WTC11 (cell line): ENCODE measurements around the gene SLC39A5. TPM values are rescaled to one million over a fixed set of nuclear protein-coding genes. Genes with fewer than 3 reads are reported as not detected.

Experiments
- AR ChIP-seq: fragments of 250-450 bp; sonication (Bioruptor Pico); IDR thresholded peaks from 2 replicates; pipeline ENCODE4 v1.9.0; 2021; ENCODE audit warnings: mild to moderate bottlenecking
- ETV6 ChIP-seq: sonication (generic); formaldehyde crosslinking; IDR thresholded peaks from 2 replicates; pipeline ENCODE4 v1.8.1; 2022; ENCODE audit warnings: mild to moderate bottlenecking, missing genetic modification reagents
- MYBL2 ChIP-seq: sonication (generic); formaldehyde crosslinking; IDR thresholded peaks from 2 replicates; pipeline ENCODE4 v1.8.1; 2023; ENCODE audit warnings: mild to moderate bottlenecking, moderate library complexity, missing genetic modification reagents
- NFE2L1 ChIP-seq: sonication (generic); formaldehyde crosslinking; IDR thresholded peaks from 2 replicates; pipeline ENCODE4 v1.8.1; 2023; ENCODE audit warnings: missing genetic modification reagents
- SMAD3 ChIP-seq: sonication (generic); formaldehyde crosslinking; IDR thresholded peaks from 2 replicates; pipeline ENCODE4 v1.8.0; 2022; ENCODE audit warnings: missing genetic modification reagents, mild to moderate bottlenecking, borderline replicate concordance
- SP1 ChIP-seq: sonication (generic); formaldehyde crosslinking; conservative IDR thresholded peaks from 2 replicates; pipeline ENCODE4 v1.8.1; 2022; ENCODE audit warnings: missing genetic modification reagents
- STAT6 ChIP-seq: sonication (generic); formaldehyde crosslinking; conservative IDR thresholded peaks from 2 replicates; pipeline ENCODE4 v1.8.1; 2023; ENCODE audit warnings: mild to moderate bottlenecking, low read depth, missing genetic modification reagents, moderate library complexity
- TEAD1 ChIP-seq: sonication (generic); formaldehyde crosslinking; IDR thresholded peaks from 2 replicates; pipeline ENCODE4 v1.8.0; 2022; ENCODE audit warnings: mild to moderate bottlenecking, missing genetic modification reagents
- TP53 ChIP-seq: sonication (generic); formaldehyde crosslinking; IDR thresholded peaks from 2 replicates; pipeline ENCODE4 v1.8.1; 2023; ENCODE audit warnings: mild to moderate bottlenecking, missing genetic modification reagents
- ZBTB21 ChIP-seq: sonication (generic); formaldehyde crosslinking; IDR thresholded peaks from 2 replicates; pipeline ENCODE4 v1.8.1; 2023; ENCODE audit warnings: mild to moderate bottlenecking, missing genetic modification reagents, borderline replicate concordance
- ZNF219 ChIP-seq: sonication (generic); formaldehyde crosslinking; IDR thresholded peaks from 2 replicates; pipeline ENCODE4 v1.8.0; 2023; ENCODE audit warnings: missing genetic modification reagents, mild to moderate bottlenecking, borderline replicate concordance
- ZNF423 ChIP-seq: fragments of 250-450 bp; sonication (Bioruptor Pico); IDR thresholded peaks from 2 replicates; pipeline ENCODE4 v2.1.2; 2022; ENCODE audit warnings: mild to moderate bottlenecking, moderate library complexity
- ZNF425 ChIP-seq: fragments of 250-450 bp; sonication (Bioruptor Pico); conservative IDR thresholded peaks from 2 replicates; pipeline ENCODE4 v1.9.0; 2021; ENCODE audit warnings: mild to moderate bottlenecking
- ZNF671 ChIP-seq: fragments of 250-450 bp; sonication (Bioruptor Pico); IDR thresholded peaks from 2 replicates; pipeline ENCODE4 v1.8.0; 2021; ENCODE audit warnings: mild to moderate bottlenecking
- total RNA-seq: library from RNA; stranded (reverse); gene quantifications from 3 replicates; pipeline ENCODE4 v1.2.3, GENCODE V29; 2021
- TF ChIP-seq, protein P1 (sequence below): sonication (generic); formaldehyde crosslinking; IDR thresholded peaks from 2 replicates; pipeline ENCODE4 v1.8.1; 2022; ENCODE audit warnings: low read depth, missing genetic modification reagents, borderline replicate concordance
- TF ChIP-seq, protein P2 (sequence below): fragments of 200-600 bp; IDR thresholded peaks from 2 replicates; pipeline ENCODE4 v1.8.0; 2022; ENCODE audit warnings: antibody characterized with exemption
- TF ChIP-seq, protein P3 (sequence below): sonication (generic); formaldehyde crosslinking; IDR thresholded peaks from 2 replicates; pipeline ENCODE4 v1.8.1; 2022; ENCODE audit warnings: mild to moderate bottlenecking, moderate library complexity, missing genetic modification reagents
- TF ChIP-seq, protein P4 (sequence below): sonication (generic); formaldehyde crosslinking; IDR thresholded peaks from 2 replicates; pipeline ENCODE4 v1.8.0; 2023; ENCODE audit warnings: missing genetic modification reagents, mild to moderate bottlenecking, borderline replicate concordance
- TF ChIP-seq, protein P5 (sequence below): sonication (generic); formaldehyde crosslinking; IDR thresholded peaks from 2 replicates; pipeline ENCODE4 v1.8.1; 2023; ENCODE audit warnings: mild to moderate bottlenecking, missing genetic modification reagents

The SLC39A5 gene
- total RNA-seq, 1 experiment from 2014 or later = 0.26 TPM

DNA sequence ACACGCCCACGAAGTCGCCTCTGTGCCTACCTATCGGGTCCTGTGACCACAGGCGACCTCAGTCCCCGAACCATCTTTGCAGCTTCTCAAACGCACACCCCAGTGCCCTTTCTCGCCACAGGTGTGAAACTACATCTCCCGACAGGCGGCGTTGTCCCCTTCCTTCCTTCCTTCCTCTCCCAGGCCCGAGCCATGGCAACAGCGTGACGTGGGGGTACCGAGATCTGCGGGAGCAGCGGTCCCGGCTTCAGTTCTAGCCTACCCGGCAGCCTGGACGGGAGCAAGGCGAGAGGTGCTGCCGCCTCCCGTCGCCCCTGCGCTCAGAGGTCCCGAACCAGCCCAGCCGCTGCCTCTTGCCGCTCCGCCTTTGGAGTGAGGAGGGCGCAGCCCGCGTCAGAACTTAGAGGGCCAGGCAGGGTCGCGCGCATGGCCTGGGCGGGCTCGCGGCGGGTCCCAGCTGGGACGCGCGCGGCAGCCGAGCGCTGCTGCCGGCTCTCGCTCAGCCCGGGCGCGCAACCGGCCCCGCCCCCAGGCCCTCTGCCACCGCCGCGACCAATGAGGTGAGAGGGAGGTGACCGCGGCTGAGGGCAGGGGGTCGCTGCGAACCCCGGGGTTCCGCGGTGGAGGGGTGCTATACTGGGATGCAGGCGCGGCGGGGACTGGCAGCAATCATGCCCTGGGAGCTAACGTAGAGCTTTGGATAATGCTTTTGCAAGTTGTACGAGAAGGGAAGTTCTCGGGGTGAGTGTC lies 37.0 kb downstream of the SLC39A5 start, which contains the start of gene COQ10A (continued):
- TF ChIP-seq STAT6 (CRISPR knock-in tag) = no peak
- peak; percentile 88; the same call in 1 of the 2 replicates for TF ChIP-seq SMAD3 (CRISPR knock-in tag)
- TF ChIP-seq MYBL2 (CRISPR knock-in tag) = peak; percentile 6; the same call in 1 of the 2 replicates
- TF ChIP-seq ZBTB21 = 0 out of 2 replicates have a peak, but pooled peaks have one; percentile 56
- peak; percentile 95 for TF ChIP-seq ETV6 (CRISPR knock-in tag)
- no peak for TF ChIP-seq ZNF671 (CRISPR knock-in tag)
- no peak for TF ChIP-seq AR (CRISPR knock-in tag)
- TF ChIP-seq, protein P1, sequence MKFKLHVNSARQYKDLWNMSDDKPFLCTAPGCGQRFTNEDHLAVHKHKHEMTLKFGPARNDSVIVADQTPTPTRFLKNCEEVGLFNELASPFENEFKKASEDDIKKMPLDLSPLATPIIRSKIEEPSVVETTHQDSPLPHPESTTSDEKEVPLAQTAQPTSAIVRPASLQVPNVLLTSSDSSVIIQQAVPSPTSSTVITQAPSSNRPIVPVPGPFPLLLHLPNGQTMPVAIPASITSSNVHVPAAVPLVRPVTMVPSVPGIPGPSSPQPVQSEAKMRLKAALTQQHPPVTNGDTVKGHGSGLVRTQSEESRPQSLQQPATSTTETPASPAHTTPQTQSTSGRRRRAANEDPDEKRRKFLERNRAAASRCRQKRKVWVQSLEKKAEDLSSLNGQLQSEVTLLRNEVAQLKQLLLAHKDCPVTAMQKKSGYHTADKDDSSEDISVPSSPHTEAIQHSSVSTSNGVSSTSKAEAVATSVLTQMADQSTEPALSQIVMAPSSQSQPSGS (CRISPR knock-in tag) = no peak
- TF ChIP-seq, protein P2, sequence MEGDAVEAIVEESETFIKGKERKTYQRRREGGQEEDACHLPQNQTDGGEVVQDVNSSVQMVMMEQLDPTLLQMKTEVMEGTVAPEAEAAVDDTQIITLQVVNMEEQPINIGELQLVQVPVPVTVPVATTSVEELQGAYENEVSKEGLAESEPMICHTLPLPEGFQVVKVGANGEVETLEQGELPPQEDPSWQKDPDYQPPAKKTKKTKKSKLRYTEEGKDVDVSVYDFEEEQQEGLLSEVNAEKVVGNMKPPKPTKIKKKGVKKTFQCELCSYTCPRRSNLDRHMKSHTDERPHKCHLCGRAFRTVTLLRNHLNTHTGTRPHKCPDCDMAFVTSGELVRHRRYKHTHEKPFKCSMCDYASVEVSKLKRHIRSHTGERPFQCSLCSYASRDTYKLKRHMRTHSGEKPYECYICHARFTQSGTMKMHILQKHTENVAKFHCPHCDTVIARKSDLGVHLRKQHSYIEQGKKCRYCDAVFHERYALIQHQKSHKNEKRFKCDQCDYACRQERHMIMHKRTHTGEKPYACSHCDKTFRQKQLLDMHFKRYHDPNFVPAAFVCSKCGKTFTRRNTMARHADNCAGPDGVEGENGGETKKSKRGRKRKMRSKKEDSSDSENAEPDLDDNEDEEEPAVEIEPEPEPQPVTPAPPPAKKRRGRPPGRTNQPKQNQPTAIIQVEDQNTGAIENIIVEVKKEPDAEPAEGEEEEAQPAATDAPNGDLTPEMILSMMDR = no peak
- peak; percentile 63 for TF ChIP-seq TEAD1 (CRISPR knock-in tag)
- no peak for TF ChIP-seq NFE2L1
- TF ChIP-seq ZNF425 (CRISPR knock-in tag) = no peak
- TF ChIP-seq, protein P3, sequence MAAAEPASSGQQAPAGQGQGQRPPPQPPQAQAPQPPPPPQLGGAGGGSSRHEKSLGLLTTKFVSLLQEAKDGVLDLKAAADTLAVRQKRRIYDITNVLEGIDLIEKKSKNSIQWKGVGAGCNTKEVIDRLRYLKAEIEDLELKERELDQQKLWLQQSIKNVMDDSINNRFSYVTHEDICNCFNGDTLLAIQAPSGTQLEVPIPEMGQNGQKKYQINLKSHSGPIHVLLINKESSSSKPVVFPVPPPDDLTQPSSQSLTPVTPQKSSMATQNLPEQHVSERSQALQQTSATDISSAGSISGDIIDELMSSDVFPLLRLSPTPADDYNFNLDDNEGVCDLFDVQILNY (CRISPR knock-in tag) = peak; percentile 86
- peak; percentile 88 for TF ChIP-seq ZNF423 (CRISPR knock-in tag)
- TF ChIP-seq, protein P4, sequence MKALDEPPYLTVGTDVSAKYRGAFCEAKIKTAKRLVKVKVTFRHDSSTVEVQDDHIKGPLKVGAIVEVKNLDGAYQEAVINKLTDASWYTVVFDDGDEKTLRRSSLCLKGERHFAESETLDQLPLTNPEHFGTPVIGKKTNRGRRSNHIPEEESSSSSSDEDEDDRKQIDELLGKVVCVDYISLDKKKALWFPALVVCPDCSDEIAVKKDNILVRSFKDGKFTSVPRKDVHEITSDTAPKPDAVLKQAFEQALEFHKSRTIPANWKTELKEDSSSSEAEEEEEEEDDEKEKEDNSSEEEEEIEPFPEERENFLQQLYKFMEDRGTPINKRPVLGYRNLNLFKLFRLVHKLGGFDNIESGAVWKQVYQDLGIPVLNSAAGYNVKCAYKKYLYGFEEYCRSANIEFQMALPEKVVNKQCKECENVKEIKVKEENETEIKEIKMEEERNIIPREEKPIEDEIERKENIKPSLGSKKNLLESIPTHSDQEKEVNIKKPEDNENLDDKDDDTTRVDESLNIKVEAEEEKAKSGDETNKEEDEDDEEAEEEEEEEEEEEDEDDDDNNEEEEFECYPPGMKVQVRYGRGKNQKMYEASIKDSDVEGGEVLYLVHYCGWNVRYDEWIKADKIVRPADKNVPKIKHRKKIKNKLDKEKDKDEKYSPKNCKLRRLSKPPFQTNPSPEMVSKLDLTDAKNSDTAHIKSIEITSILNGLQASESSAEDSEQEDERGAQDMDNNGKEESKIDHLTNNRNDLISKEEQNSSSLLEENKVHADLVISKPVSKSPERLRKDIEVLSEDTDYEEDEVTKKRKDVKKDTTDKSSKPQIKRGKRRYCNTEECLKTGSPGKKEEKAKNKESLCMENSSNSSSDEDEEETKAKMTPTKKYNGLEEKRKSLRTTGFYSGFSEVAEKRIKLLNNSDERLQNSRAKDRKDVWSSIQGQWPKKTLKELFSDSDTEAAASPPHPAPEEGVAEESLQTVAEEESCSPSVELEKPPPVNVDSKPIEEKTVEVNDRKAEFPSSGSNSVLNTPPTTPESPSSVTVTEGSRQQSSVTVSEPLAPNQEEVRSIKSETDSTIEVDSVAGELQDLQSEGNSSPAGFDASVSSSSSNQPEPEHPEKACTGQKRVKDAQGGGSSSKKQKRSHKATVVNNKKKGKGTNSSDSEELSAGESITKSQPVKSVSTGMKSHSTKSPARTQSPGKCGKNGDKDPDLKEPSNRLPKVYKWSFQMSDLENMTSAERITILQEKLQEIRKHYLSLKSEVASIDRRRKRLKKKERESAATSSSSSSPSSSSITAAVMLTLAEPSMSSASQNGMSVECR (CRISPR knock-in tag) = no peak
- TF ChIP-seq SP1 = peak; percentile 79; the same call in 1 of the 2 replicates
- 0 out of 2 replicates have a peak, but pooled peaks have one; percentile 80 for TF ChIP-seq TP53 (CRISPR knock-in tag)
- TF ChIP-seq, protein P5, sequence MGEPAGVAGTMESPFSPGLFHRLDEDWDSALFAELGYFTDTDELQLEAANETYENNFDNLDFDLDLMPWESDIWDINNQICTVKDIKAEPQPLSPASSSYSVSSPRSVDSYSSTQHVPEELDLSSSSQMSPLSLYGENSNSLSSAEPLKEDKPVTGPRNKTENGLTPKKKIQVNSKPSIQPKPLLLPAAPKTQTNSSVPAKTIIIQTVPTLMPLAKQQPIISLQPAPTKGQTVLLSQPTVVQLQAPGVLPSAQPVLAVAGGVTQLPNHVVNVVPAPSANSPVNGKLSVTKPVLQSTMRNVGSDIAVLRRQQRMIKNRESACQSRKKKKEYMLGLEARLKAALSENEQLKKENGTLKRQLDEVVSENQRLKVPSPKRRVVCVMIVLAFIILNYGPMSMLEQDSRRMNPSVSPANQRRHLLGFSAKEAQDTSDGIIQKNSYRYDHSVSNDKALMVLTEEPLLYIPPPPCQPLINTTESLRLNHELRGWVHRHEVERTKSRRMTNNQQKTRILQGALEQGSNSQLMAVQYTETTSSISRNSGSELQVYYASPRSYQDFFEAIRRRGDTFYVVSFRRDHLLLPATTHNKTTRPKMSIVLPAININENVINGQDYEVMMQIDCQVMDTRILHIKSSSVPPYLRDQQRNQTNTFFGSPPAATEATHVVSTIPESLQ = no peak
- no peak for TF ChIP-seq ZNF219 (CRISPR knock-in tag)
